Measurements from ENCODE around the gene CDC26.
"Not testable (repeated sequence)": the region's sequence is repeated elsewhere in the genome, so short reads cannot be mapped to it uniquely, and the experiment has no call there.

Gene CDC26

DNA sequence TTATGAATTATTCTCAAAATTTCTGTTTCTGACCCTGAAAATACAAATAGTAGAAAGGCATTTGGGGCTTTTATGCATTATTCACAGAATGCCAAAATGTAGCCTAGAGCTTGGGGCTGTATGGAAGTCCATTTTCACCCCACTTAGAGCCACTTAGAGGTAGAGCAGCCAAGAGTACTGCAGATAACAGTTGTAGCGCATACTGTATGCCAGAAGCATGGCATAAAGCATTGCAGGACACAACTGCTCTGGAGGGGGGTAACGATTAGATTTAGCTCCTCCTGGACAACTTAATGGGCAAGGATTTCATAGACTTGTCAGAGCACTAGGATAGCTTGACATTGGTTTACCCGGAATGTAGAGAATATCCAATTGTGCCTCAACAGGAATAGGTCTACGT lies 38.3 kb downstream of the CDC26 start:
- no peak for DNase-seq

DNA sequence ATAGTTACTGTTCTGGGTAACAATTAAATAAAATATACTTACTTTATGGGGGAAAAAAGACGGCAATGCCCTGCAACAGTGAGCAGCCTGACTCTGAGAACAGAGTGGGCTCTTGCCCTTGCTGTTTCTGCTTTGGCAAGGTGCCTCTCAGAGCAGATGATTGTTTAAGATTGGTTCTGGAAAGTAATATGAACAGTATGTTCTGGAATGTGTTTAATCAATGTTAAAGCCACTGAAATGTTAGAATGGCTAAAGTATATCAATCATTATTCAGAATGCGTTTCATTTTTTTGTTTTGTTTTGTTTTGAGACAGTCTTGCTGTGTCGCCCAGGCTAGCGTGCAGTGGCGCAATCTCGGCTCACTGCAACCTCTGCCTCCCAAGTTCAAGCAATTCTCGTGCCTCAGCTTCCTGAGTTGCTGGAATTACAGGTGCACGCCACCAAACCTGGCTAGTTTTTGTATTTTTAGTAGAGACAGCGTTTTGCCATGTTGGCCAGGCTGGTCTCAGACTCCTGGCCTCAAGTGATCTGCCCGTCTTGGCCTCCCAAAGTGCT lies 39.6 kb downstream of the CDC26 start:
- DNase-seq, result not testable (repeated sequence)

DNA sequence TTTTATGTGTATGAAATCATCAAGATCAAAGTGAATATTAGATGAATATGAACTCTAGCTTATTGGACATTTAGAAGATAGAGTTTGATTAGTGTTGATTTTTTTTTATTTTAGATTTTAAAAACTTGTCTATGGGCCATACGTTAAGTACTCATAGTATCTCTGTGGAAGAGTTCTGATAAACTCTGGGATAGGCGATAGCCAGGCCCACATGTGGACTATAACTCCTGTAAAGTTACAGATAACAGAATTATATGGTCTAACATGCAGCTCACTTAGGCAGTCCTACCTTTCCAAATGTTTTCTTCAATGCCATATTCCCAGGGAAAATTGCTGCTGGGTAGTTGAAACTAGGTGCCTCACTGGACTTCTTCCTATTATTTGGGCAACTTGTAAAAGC lies 43.7 kb downstream of the CDC26 start:
- no peak for DNase-seq

DNA sequence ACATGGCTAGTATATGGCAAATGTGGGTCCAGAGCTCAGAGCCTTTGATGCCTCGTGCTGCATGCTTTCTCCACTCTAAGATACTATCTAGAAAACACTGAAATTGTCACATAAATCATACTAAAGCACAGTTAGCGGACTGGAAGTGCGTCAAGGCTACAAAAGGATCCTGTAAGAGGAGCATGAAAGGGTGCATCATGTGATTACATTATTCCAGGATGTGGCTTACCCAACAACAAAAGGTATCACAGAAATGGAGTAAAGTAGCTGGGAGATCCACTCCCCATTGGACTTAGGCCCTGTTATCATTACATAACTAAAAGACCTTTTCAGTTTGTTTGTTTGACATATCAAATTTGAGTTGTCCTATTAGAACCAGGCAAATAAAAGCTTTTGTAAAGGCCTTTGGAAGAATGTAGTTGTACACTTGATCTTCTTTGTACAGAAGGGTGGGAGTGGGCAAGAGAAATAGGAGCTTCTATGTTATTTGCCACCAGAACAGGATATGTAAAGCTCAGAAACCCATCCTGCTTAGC lies 47.2 kb downstream of the CDC26 start:
- peak; percentile 19 for DNase-seq

DNA sequence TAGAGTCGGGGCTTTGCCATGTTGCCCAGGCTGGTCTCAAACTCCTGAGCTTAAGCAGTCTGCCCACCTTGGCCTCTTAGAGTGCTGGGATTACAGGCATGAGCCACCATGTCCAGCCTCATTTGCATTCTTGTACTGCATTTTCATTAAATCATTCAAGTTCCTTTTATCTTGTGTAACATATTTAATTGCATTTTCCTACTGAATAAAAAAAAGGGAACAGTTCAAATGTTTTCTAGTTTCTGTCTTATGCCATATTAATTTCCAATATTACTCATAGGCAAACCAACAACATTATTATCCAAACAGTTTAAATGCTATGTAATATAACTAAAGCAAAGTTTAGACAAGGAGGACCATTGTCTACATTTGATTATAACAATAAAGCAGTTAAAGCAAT lies 47.9 kb downstream of the CDC26 start:
- DNase-seq, result no peak

DNA sequence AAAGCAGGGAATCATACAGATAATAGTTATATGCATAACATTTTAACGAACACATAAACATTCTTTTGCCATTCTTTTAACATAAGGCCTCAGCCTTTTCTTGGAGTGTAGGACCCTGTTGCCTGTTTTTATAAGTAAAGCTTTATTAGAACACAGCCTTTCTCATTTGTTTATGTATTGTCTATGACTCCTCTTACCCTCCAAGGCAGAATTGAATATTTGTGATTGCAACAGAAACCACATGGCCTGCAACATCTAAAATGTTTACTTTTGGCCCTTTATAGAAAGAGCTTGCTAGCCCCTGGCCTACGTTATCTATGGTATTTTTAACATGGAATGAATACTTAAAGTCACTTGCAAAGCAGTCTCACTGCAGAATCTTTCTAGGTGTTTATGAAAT lies 51.4 kb downstream of the CDC26 start:
- no peak for DNase-seq

DNA sequence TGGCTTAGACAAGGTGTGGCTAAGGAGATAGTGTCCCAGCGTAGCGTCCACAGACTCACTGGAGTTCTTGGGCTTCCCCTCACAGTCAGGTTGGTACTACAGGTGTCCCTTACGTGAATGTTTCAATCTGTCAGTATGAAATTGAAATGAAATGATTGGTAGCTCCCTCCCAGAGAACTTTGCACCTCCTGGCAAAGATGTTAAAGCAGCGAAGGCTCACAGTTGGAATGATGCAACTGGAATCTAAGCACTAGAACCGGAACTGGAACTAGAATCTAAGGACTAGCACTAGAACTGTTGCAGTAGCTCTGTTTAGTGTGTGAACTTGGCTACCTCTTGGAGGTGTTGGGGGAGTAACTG lies 52.9 kb downstream of the CDC26 start:
- no peak for DNase-seq

DNA sequence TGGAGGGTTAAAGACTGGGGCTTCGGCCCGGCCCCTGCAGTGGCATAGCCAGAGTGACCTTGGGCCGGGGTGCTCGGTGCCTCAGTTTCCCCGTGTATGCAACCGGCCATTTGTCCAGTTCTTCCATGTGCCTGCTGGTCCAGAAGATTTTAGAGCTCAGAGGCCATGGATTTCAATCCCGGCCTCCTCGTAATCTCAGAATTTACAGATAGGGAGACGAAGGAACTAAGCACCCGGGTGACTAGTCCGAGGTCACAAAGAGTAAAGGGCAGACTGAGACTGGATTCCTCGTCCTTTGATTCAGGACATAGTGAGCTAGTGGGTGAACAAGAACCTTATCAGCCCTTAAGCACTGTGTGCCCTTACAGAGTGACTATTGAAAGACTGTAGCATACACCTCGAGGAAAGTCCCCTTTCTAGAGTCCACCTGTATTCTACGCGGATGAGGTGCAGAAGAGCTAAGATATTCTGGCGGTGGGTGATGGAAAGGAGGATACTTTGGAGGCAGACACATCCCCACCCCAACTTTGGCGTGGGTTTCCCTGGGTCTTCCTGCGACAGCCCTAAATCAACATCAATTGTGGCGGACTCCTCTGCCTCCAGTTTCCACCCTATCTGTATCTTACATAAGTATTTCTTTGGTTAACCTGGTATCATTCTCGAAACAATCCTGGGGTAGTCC lies 53.4 kb downstream of the CDC26 start:
- DNase-seq, result peak; percentile 8

DNA sequence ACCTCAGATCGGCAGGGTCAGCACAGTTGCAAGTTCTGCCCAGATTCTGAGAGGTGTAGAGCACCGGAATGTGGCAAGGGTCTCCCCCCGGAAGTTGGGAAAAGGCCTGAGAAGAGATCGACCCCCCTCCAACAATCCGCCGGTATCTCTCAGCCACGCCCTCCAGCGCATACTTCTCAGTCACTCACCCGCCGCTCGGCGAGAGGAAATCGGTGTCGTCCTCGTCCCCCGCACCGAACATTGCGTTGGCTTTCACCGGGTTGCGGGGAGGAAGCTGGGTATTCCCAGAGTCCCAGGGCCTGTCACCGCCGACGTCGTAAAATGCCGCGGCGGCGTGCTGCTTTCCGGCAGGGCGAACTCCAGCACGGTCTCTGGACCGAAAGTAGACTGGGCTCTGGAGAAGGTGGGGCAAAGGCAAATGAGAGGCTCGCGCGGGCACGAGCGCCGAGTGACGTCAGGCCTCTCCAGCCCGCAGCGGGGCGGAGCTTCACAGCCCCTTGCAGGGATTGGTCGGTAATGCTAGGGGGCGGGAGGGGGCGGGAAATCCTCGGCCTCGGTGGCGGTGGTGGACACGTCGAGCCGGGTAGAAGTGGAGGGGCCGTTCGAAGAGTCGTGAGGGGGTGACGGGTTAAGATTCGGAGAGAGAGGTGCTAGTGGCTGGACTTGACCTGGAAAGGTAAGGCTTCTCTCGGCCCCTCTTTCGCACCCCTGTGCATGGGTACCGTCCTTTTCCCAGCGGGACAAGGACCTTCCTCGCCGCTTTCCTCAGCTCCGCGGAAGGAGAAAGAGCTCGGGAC lies 54.2 kb downstream of the CDC26 start, which contains the start of the genes FKBP15 and SLC31A1:
TSS of gene FKBP15 (minus strand) at position 275 of the 797 bp plus-strand sequence. CDS start at position 241, 34 bp downstream.
TSS of gene SLC31A1 (plus strand) at position 542 of the 797 bp plus-strand sequence. CDS start 34,605 bp downstream, outside the sequence.
- DNase-seq, result peak; percentile 98

DNA sequence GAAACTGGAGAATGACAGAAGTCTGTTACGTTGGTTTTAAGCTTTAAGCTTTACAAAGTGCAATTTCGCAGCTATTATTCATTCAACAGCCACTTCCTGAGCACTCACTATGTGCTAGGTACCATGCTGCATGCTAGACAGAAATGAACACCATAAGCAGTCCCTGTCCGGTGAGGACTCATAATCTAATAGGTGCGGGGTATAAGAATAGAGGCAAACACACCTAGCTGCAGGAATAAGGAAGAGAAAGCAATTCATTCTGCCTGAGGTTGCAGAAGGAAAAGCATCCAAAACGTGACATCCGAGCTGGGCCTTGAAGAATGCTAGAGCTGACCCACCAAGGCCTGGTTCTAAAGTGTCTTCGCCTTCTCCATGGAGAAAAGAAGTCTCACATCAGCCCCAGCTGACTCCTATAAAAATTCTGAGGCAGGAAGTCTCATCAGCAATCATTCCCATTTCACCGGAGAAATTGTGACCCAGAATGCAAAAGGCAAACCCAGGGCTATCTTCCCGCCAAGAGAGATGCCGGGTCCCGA lies 54.8 kb downstream of the CDC26 start:
- peak; percentile 21 for DNase-seq

DNA sequence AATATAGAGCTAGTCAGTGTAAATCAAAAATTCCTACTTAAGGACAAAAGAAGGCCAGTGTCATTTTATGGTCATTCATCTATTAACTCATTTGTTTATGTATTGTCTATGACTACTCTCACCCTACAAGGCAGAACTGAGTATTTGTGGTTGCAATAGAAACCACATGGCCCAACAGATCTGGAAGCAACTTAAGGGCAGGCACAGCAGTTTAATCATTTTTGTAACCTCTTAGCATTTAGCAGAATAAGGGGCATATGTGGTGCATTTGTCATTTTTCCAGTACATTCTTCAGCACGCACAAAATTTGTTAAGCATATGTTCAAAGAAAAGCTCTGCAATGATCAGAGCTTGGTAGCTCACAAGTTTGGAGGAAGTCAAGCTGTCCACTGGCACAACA lies 55.4 kb downstream of the CDC26 start:
- DNase-seq, result peak; percentile 39

DNA sequence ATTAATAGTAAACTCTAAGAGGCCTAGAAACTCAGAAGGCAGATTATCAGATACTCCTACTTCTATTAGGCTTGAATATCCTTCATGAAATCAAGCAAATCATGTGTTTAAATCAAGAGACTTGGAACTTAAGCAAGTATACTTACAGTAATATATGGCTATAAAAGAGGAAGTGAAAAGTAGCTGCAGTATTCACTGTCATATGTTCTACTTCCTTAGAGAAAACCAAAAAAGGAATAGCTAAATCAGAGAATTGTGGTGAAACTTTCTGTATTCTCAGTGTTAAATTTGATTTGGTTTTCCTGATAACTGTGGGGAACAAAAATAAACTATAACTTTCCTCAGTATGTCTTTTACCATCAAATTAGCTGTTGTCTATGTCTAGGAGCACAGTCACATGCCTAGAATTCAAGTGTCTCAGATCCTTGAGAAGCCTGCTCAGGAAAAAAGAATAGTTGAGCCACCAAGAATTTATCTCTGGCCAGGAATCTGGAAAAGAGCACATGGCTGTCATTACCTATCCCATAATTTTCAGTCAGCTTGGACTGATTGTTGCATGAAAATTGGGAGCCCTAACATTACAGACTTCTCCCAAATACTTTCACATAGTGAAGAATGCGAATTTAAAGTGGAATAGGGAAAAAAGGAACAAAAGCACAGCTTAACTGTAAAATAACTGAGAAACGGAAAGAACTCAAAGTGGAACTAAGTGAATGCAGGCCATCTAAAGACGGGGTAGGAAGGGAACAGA lies 56.0 kb downstream of the CDC26 start:
- DNase-seq, result no peak

All from CD4-positive, alpha-beta T cell treated with Interleukin-21 for 1 hour (primary cell).